ENCODE measurements around the gene APBB1IP.

APBB1IP gene

DNA sequence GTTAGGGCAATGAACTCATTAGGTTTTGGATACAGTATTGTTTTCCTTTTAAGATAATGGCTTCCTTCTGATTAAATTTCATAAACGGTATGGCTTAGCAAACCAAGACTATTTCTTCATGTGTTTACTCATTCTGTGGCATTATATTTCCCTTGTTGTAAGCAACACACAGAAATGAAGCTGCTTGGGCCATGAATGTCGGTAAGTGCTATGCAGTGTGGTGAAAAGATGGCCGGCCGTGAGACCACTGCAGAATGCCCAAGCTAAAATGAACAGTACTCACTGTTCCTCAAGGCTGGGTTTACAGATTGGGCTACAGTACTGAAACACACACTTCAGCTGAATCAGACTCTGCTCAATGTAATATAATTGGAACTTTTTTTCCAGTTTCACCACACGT is 8.1 kb downstream of the APBB1IP start:
- no peak for TF ChIP-seq CEBPB (IDR thresholded peaks at IDR 0.05)
- TF ChIP-seq FOXM1 (IDR thresholded peaks at IDR 0.05; ENCODE audit: borderline replicate concordance, low read depth), result no peak
- TF ChIP-seq TAF1 (IDR thresholded peaks at IDR 0.05; ENCODE audit: low read depth), result no peak
- no peak for TF ChIP-seq TEAD4 (IDR thresholded peaks at IDR 0.05)
- TF ChIP-seq TCF12 (IDR thresholded peaks at IDR 0.05; ENCODE audit: low read depth), result no peak

DNA sequence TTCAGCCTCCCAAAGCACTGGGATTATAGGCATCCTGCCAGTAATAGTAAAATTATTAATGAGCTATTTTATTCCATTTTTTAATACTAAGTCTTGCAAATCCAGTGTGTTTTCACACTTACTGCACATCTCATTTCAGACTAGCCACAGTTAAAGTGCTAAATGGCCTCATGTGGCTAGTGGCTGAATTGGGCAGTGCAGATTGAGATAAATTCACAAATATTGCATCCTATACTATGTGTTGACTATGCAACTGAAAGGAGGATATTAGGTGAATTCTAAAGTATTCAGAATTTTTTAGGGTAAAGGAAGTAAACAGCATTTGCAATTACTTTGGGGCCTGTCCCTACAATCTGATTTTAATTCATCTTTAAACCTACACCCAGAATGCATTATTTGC is 10.2 kb downstream of the APBB1IP start:
- no peak for TF ChIP-seq CREB1 (IDR thresholded peaks at IDR 0.05; ENCODE audit: low read depth)
- no peak for TF ChIP-seq ZBTB7A (IDR thresholded peaks at IDR 0.05; ENCODE audit: low read depth)
- TF ChIP-seq TAF1 (IDR thresholded peaks at IDR 0.05; ENCODE audit: low read depth), result no peak
- TF ChIP-seq, protein P1, sequence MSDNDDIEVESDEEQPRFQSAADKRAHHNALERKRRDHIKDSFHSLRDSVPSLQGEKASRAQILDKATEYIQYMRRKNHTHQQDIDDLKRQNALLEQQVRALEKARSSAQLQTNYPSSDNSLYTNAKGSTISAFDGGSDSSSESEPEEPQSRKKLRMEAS (IDR thresholded peaks at IDR 0.05), result no peak
- no peak for TF ChIP-seq EGR1 (IDR thresholded peaks at IDR 0.05)
- TF ChIP-seq EP300 (IDR thresholded peaks at IDR 0.05; ENCODE audit: borderline replicate concordance), result no peak
- TF ChIP-seq TCF12 (IDR thresholded peaks at IDR 0.05; ENCODE audit: low read depth), result no peak
- no peak for TF ChIP-seq RAD21 (IDR thresholded peaks at IDR 0.05; ENCODE audit: low read depth)
- TF ChIP-seq TEAD4 (IDR thresholded peaks at IDR 0.05), result no peak
- TF ChIP-seq FOXM1 (IDR thresholded peaks at IDR 0.05; ENCODE audit: borderline replicate concordance, low read depth), result no peak
- TF ChIP-seq YY1 (IDR thresholded peaks at IDR 0.05; ENCODE audit: low read depth), result no peak
- TF ChIP-seq, protein P2, sequence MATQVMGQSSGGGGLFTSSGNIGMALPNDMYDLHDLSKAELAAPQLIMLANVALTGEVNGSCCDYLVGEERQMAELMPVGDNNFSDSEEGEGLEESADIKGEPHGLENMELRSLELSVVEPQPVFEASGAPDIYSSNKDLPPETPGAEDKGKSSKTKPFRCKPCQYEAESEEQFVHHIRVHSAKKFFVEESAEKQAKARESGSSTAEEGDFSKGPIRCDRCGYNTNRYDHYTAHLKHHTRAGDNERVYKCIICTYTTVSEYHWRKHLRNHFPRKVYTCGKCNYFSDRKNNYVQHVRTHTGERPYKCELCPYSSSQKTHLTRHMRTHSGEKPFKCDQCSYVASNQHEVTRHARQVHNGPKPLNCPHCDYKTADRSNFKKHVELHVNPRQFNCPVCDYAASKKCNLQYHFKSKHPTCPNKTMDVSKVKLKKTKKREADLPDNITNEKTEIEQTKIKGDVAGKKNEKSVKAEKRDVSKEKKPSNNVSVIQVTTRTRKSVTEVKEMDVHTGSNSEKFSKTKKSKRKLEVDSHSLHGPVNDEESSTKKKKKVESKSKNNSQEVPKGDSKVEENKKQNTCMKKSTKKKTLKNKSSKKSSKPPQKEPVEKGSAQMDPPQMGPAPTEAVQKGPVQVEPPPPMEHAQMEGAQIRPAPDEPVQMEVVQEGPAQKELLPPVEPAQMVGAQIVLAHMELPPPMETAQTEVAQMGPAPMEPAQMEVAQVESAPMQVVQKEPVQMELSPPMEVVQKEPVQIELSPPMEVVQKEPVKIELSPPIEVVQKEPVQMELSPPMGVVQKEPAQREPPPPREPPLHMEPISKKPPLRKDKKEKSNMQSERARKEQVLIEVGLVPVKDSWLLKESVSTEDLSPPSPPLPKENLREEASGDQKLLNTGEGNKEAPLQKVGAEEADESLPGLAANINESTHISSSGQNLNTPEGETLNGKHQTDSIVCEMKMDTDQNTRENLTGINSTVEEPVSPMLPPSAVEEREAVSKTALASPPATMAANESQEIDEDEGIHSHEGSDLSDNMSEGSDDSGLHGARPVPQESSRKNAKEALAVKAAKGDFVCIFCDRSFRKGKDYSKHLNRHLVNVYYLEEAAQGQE (IDR thresholded peaks at IDR 0.05; ENCODE audit: low read depth), result no peak
- TF ChIP-seq NFIC (IDR thresholded peaks at IDR 0.05), result no peak
- no peak for TF ChIP-seq CEBPB (IDR thresholded peaks at IDR 0.05)
- no peak for TF ChIP-seq USF1 (IDR thresholded peaks at IDR 0.05)

- no peak for TF ChIP-seq CREB1 (IDR thresholded peaks at IDR 0.05; ENCODE audit: low read depth)
- TF ChIP-seq ZBTB7A (IDR thresholded peaks at IDR 0.05; ENCODE audit: low read depth), result no peak
- TF ChIP-seq USF1 (IDR thresholded peaks at IDR 0.05), result no peak
- TF ChIP-seq EP300 (IDR thresholded peaks at IDR 0.05; ENCODE audit: borderline replicate concordance), result no peak
- TF ChIP-seq, protein P2 (IDR thresholded peaks at IDR 0.05; ENCODE audit: low read depth), result no peak
- no peak for TF ChIP-seq TEAD4 (IDR thresholded peaks at IDR 0.05)
These were observed 10.7 kb downstream of the APBB1IP start for GRCh38 chr10:26448706-26449435.

GRCh38 chr10:26449726-26450125 is 11.6 kb downstream of the APBB1IP start:
- no peak for TF ChIP-seq RAD21 (IDR thresholded peaks at IDR 0.05; ENCODE audit: low read depth)
- no peak for TF ChIP-seq EP300 (IDR thresholded peaks at IDR 0.05; ENCODE audit: borderline replicate concordance)
- TF ChIP-seq TAF1 (IDR thresholded peaks at IDR 0.05; ENCODE audit: low read depth), result no peak

- TF ChIP-seq NFIC (IDR thresholded peaks at IDR 0.05), result no peak
- no peak for TF ChIP-seq CEBPB (IDR thresholded peaks at IDR 0.05)
- TF ChIP-seq TAF1 (IDR thresholded peaks at IDR 0.05; ENCODE audit: low read depth), result no peak
- TF ChIP-seq RAD21 (IDR thresholded peaks at IDR 0.05; ENCODE audit: low read depth), result no peak
- no peak for TF ChIP-seq USF1 (IDR thresholded peaks at IDR 0.05)
- TF ChIP-seq, protein P2 (IDR thresholded peaks at IDR 0.05; ENCODE audit: low read depth), result no peak
- no peak for TF ChIP-seq TCF12 (IDR thresholded peaks at IDR 0.05; ENCODE audit: low read depth)
- TF ChIP-seq FOXM1 (IDR thresholded peaks at IDR 0.05; ENCODE audit: borderline replicate concordance, low read depth), result no peak
- TF ChIP-seq EP300 (IDR thresholded peaks at IDR 0.05; ENCODE audit: borderline replicate concordance), result no peak
- no peak for TF ChIP-seq ZBTB7A (IDR thresholded peaks at IDR 0.05; ENCODE audit: low read depth)
- TF ChIP-seq EGR1 (IDR thresholded peaks at IDR 0.05), result no peak
- TF ChIP-seq, protein P1 (IDR thresholded peaks at IDR 0.05), result no peak
- no peak for TF ChIP-seq YY1 (IDR thresholded peaks at IDR 0.05; ENCODE audit: low read depth)
- TF ChIP-seq CREB1 (IDR thresholded peaks at IDR 0.05; ENCODE audit: low read depth), result no peak
- TF ChIP-seq TEAD4 (IDR thresholded peaks at IDR 0.05), result no peak
These were observed 13.8 kb downstream of the APBB1IP start for GRCh38 chr10:26451903-26452302.
